ENCODE data around the gene METTL16. TPM values are rescaled to one million over a fixed set of nuclear protein-coding genes. Genes with fewer than 3 reads are reported as not detected.

The METTL16 gene
- polyA plus RNA-seq, 3 donors from 2014 or later, result 7.9 to 23.8 (median 11.8) TPM

- Mint-ChIP-seq H3K36me3 (peaks cover 3 to 9% (median 6%) of the 10 kb centered on the region in 3 donors), H3K27me3 (ENCODE audit: low read depth in 3 of 3) (peaks cover 0 to 7% (median 3%) of the 10 kb centered on the region in 3 donors), H3K4me3 (no peak overlapping the region), H3K4me1 (peaks cover 0 to 3% of the 10 kb centered on the region in 2 donors), H3K27ac (peak overlapping the region in 4 of 6 donors; percentile 13 to 53 (median 29)), H3K9me3 (no peaks in the 10 kb centered on the region)
- DNase-seq, result no peak
These were observed 100.7 kb downstream of the METTL16 start for GRCh38 chr17:2410951-2411350.

GRCh38 chr17:2406903-2407790 lies 104.5 kb downstream of the METTL16 start:
- peaks cover 1 to 3% (median 2%) of the 10 kb centered on the region in 3 donors for H3K27me3 Mint-ChIP-seq (ENCODE audit: low read depth in 3 of 3)
- no peaks in the 10 kb centered on the region for H3K9me3 Mint-ChIP-seq
- no peak overlapping the region for H3K4me3 Mint-ChIP-seq
- H3K4me1 Mint-ChIP-seq, result peaks cover 6 to 7% of the 10 kb centered on the region in 2 donors
- H3K27ac Mint-ChIP-seq, result peak overlapping the region in 3 of 6 donors; percentile 11 to 25 (median 19)
- peaks cover 0 to 6% (median 6%) of the 10 kb centered on the region in 3 donors for H3K36me3 Mint-ChIP-seq
- DNase-seq, result no peak

GRCh38 chr17:2406271-2406902 lies 105.3 kb downstream of the METTL16 start:
- Mint-ChIP-seq H3K9me3 (no peaks in the 10 kb centered on the region), H3K4me1 (peaks cover 7 to 9% of the 10 kb centered on the region in 2 donors), H3K27ac (peak overlapping the region in 2 of 6 donors; percentile 11 to 25), H3K36me3 (peaks cover 0 to 6% (median 6%) of the 10 kb centered on the region in 3 donors), H3K4me3 (no peak overlapping the region), H3K27me3 (ENCODE audit: low read depth in 3 of 3) (peaks cover 6 to 7% (median 7%) of the 10 kb centered on the region in 3 donors)
- no peak for DNase-seq

GRCh38 chr17:2405247-2405926 lies 106.3 kb downstream of the METTL16 start:
- Mint-ChIP-seq H3K9me3 (no peaks in the 10 kb centered on the region), H3K4me1 (peaks cover 7 to 9% of the 10 kb centered on the region in 2 donors), H3K27me3 (ENCODE audit: low read depth in 3 of 3) (peaks cover 7 to 14% (median 9%) of the 10 kb centered on the region in 3 donors), H3K36me3 (no peaks in the 10 kb centered on the region), H3K4me3 (peak overlapping the region in 1 of 5 donors; percentile 29), H3K27ac (peak overlapping the region in 1 of 6 donors; percentile 14)
- DNase-seq, result no peak

GRCh38 chr17:2403044-2403443 lies 108.6 kb downstream of the METTL16 start:
- H3K36me3 Mint-ChIP-seq, result no peaks in the 10 kb centered on the region

GRCh38 chr17:2402544-2402943 lies 109.1 kb downstream of the METTL16 start:
- no peaks in the 10 kb centered on the region for H3K9me3 Mint-ChIP-seq
- DNase-seq, result no peak
- peak overlapping the region; percentile 87 to 99 (median 91) for H3K27ac Mint-ChIP-seq
- H3K27me3 Mint-ChIP-seq (ENCODE audit: low read depth in 3 of 3), result peaks cover 15 to 27% (median 17%) of the 10 kb centered on the region in 3 donors
- peaks cover 25 to 28% of the 10 kb centered on the region in 2 donors for H3K4me1 Mint-ChIP-seq
- no peaks in the 10 kb centered on the region for H3K36me3 Mint-ChIP-seq
- peak overlapping the region; percentile 81 to 88 (median 85) for H3K4me3 Mint-ChIP-seq

More at GRCh38 chr17:2403044-2403443, 108.6 kb downstream of the METTL16 start:
- H3K27ac Mint-ChIP-seq, result peak overlapping the region; percentile 61 to 99 (median 91)
- H3K4me3 Mint-ChIP-seq, result peak overlapping the region in 4 of 5 donors; percentile 81 to 86 (median 84)
- DNase-seq, result no peak
- H3K27me3 Mint-ChIP-seq (ENCODE audit: low read depth in 3 of 3), result peaks cover 15 to 25% (median 17%) of the 10 kb centered on the region in 3 donors
- H3K9me3 Mint-ChIP-seq, result no peaks in the 10 kb centered on the region
- peaks cover 21 to 24% of the 10 kb centered on the region in 2 donors for H3K4me1 Mint-ChIP-seq

GRCh38 chr17:2401426-2402221 lies 110.1 kb downstream of the METTL16 start:
- H3K4me1 Mint-ChIP-seq, result peaks cover 31 to 33% of the 10 kb centered on the region in 2 donors
- peak; percentile 100 for DNase-seq
- H3K36me3 Mint-ChIP-seq, result no peaks in the 10 kb centered on the region
- H3K4me3 Mint-ChIP-seq, result peak overlapping the region; percentile 92 to 99 (median 99)
- peaks cover 16 to 27% (median 17%) of the 10 kb centered on the region in 3 donors for H3K27me3 Mint-ChIP-seq (ENCODE audit: low read depth in 3 of 3)
- no peaks in the 10 kb centered on the region for H3K9me3 Mint-ChIP-seq
- H3K27ac Mint-ChIP-seq, result peak overlapping the region; percentile 94 to 100 (median 98)

GRCh38 chr17:2400877-2401425 lies 110.7 kb downstream of the METTL16 start, which contains the start of gene MNT:
MNT (minus strand) TSS chr17:2401060; CDS start chr17:2400712, 348 bp downstream.
- peak within 1 kb of the TSS; percentile 96 to 100 (median 100) for H3K27ac Mint-ChIP-seq
- no peaks in the 10 kb centered on the region for H3K9me3 Mint-ChIP-seq
- peaks cover 16 to 27% (median 19%) of the 10 kb centered on the region in 3 donors for H3K27me3 Mint-ChIP-seq (ENCODE audit: low read depth in 3 of 3)
- H3K4me3 Mint-ChIP-seq, result peak within 1 kb of the TSS; percentile 92 to 99 (median 99)
- H3K4me1 Mint-ChIP-seq, result peaks cover 36% of the 10 kb centered on the region in 2 donors
- peak; percentile 96 to 98 (median 97) for DNase-seq
- H3K36me3 Mint-ChIP-seq, result no peaks in the 10 kb centered on the region

GRCh38 chr17:2400474-2400866 lies 111.2 kb downstream of the METTL16 start:
- Mint-ChIP-seq H3K27ac (peak overlapping the region; percentile 96 to 100 (median 98)), H3K4me3 (peak overlapping the region; percentile 92 to 99 (median 99)), H3K36me3 (no peaks in the 10 kb centered on the region), H3K9me3 (no peaks in the 10 kb centered on the region), H3K27me3 (ENCODE audit: low read depth in 3 of 3) (peaks cover 16 to 27% (median 19%) of the 10 kb centered on the region in 3 donors), H3K4me1 (peaks cover 37 to 38% of the 10 kb centered on the region in 2 donors)
- peak; percentile 56 to 61 (median 59) for DNase-seq

GRCh38 chr17:2399572-2400473 lies 111.9 kb downstream of the METTL16 start:
- DNase-seq, result peak; percentile 92 to 96 (median 94)
- Mint-ChIP-seq H3K27me3 (ENCODE audit: low read depth in 3 of 3) (peaks cover 19 to 27% (median 20%) of the 10 kb centered on the region in 3 donors), H3K27ac (peak overlapping the region; percentile 96 to 100 (median 100)), H3K4me3 (peak overlapping the region; percentile 92 to 99 (median 99)), H3K9me3 (no peaks in the 10 kb centered on the region), H3K4me1 (peaks cover 37 to 41% of the 10 kb centered on the region in 2 donors), H3K36me3 (no peaks in the 10 kb centered on the region)

GRCh38 chr17:2398655-2399571 lies 112.8 kb downstream of the METTL16 start:
- peak; percentile 46 to 63 (median 60) for DNase-seq
- peak overlapping the region; percentile 80 to 99 (median 93) for H3K27ac Mint-ChIP-seq
- peaks cover 37 to 43% of the 10 kb centered on the region in 2 donors for H3K4me1 Mint-ChIP-seq
- peak overlapping the region; percentile 84 to 99 (median 92) for H3K4me3 Mint-ChIP-seq
- H3K36me3 Mint-ChIP-seq, result no peaks in the 10 kb centered on the region
- no peaks in the 10 kb centered on the region for H3K9me3 Mint-ChIP-seq
- peaks cover 25 to 34% (median 26%) of the 10 kb centered on the region in 3 donors for H3K27me3 Mint-ChIP-seq (ENCODE audit: low read depth in 3 of 3)

All from immature natural killer cell (primary cell).